GM19397 (cell line): ENCODE results near the gene KCNJ9.
"Not testable (repeated sequence)": the region's sequence is repeated elsewhere in the genome, so short reads cannot be mapped to it uniquely, and the experiment has no call there.

Source experiments
- ATAC-seq: cut with Tn5 transposase; IDR thresholded peaks from one replicate; pipeline ENCODE4 v1.9.1; 2021; ENCODE audit warnings: mild to moderate bottlenecking, moderate library complexity; ENCODE audit not compliant: unreplicated experiment

The KCNJ9 gene

DNA sequence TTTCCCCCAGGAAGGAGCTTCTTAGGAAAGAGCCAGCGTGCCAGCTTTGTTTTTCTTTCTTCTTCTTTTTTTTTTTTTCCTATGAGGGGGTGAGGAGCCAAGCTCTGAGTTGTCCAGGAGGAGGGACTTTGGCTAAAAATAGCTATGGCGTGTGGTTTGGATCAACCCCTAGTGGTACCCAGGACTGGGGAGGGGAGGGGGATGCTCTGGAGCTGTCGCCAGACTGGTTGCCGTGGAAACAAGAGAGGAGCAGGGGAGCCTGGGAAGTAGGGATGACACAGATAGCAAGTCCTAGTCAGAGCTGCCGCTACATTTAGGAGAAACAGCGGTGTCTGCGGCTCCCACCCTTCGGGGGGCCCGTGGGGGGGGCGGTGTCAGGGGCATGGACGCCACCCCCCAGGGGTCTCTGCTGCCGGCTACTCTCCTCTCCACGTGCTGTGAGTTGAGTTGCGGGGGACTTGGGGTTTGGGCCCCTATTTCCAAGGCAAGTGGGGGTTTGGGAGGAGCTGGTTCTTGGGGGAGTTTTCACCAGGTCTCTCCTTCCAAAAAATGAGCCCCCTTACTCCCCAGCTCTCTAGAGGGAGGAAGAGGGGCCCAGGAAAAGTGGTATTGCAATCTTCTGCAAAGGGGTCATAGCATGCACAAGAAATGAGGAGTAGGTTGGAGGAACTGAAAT, at the start of gene KCNJ9:
KCNJ9 (plus strand) TSS at position 278 of the 676 bp plus-strand sequence. CDS start 2,493 bp downstream, outside the sequence.
- no peak for ATAC-seq

DNA sequence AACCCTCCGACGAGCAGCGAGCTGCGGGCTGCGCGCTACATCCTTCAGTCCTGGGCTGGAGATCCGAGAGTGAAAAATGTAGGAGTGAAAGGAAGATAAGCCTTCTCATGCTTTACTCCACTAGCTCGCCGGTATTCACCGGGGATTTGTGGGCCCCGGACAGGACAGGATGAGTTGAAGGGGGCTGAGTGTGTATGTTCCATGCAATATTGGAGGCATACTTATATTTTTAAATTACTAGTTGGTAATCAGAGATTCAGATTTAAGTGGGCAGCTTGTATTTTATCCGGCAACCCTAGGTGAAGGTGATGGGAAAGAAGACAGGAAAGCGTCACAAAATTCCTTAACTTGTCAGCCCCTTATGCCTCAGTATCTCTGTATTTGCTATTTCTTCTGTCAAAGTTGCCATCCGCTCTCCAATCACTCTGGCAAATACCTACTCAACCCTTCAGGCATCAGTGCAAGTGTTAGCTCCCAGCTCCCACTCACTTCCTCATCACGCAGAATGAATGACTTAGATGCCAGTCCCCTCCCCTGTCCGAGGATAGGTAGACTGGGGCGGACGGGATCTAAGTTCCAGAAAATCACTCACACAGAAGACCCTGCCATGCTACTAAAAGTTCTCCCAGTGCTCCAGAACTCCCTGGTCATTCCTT, 49.0 kb upstream of the KCNJ9 start:
- ATAC-seq = no peak

DNA sequence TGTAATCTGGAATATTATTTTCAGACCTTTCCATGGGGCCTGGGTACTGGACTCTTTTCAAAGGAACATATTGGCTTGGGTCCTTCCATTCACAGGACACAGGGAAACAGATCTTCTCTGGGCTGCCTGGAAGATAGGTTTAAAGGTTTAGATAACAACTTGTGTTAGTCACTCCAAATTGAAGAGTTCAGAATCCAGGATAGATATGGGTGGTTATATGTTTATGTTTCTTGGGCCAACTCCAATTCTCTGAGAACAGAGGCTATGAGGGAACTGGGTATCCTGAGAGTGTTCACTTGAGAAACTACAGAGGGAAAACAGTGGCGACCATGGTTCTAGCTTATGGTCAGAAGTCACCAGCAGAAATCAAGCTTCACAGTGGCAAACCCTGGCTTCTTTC, 40.9 kb upstream of the KCNJ9 start:
- ATAC-seq = no peak

DNA sequence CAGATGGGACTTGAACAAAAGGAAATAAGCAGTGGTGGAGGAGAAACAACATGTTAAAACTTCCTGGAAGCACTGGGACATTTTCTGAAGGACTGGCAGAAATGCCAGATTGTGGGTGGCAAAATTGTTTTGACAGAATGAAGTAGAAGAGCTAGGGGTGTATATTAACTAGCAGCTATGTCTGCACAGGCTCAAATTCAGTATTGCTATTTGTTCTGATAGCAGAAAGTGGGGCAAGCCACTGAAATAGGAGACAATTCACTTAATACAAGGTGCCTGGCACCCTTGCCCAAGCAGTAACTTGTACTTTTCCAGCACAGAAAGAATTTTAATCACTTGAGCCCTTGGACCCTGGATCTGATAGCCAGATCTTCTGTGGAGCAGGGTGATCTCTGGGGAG, 37.8 kb upstream of the KCNJ9 start:
- no peak for ATAC-seq

DNA sequence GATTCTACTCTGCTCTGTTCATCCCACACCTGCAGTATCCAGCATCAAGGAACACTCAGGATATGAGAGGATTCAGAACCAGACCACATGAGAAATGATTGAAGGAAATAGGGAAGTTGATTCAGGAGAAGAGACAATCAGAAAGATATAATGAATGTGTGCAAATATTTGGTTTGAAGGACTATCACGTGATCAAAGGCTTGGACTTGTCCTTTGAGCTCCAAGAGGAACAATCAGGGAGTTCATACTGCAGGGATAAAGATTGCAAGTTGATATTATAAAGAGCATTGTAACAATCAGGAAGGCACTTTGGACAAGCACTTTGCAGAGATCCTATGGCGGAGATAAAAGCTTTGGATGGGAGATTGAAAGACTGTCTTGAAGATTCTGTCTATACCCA, 35.7 kb upstream of the KCNJ9 start:
- ATAC-seq = no peak

DNA sequence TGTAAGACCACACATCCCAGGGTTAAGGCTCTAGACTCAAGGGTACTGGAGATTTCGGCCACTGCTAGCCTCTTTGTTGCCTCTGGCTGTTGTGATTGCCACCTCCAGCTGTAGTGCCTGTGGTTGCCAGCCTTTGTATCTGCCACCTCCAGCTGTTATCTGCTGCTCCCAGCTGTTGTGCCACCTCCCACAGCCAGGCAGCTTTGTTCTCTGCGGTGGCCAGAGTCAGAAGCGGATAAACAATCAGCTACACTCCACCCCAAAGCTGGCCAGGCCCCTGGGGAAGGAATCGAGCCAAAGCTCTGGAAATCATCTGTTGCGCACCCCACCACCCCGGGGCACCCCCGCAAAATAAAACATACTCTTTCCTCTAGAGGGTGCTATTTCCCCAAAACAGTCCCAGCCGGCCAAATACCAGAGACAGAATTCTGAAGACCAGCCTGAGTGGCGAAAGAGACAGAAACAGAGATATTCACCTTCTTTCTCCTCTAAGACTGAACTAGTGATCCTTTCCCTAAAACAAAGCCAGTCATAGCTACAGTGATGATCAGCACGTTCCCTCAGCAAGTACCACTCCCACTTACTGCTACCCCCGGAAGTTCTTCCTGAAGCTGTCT, 34.7 kb upstream of the KCNJ9 start:
- ATAC-seq = no peak

DNA sequence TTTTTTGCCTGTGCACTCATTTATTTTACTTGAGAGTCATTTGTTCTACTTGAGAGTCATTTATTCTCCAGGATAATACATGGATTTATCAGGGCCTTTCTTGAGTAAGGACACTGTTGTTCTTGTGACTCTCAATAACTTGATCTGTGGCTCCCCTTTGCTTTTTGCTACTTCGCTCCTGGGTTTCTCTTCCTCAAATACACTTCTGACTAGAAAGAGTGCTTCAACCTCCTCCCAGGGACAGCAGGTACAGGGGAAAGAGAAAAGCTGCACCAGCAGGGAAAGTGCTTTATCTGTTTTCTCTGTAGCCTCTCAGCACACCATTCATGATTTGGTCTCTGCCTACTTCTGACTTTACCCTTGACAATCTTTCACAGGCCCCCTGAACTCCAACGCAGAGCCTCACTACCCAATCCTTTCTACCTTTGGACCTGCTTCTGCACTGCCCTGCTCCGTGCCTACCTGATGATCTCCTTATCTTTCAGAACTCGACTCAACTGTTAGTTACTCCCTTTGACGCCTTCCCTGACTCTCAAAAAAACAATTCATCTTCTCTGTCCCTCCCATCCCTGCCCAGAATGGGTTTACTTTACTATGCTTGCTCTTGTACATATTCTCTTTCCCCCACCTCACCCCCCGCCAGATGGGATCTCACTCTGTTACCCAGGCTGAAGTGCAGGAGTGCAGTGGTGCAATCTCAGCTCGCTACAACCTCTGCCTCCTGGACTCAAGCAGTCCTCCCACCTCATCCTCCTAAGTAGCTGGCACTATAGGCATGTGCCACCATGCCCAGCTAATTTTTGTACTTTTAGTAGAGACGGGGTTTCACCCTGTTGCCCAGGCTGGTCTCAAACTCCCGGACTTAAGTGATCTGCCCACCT, 34.0 kb upstream of the KCNJ9 start:
- ATAC-seq = no peak

DNA sequence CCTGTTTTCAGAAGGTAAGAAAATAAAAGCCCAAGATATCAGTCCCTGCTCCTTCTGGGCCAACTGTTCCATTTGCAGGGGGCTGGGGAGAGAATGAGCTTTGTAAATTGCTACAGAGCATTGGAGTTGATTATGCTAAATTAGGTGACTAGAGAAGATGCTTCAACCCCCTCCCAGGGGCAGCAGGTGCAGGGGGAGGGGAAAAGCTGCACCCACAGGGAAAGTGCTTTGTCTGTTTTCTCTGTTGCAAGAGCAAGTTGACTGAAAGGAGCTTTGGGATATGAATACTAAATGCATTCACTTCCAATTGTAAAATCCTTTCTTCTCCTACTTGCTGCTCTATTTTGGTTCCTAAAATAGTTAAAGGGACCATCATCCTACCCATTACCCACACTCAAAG, 33.0 kb upstream of the KCNJ9 start:
- ATAC-seq = no peak

DNA sequence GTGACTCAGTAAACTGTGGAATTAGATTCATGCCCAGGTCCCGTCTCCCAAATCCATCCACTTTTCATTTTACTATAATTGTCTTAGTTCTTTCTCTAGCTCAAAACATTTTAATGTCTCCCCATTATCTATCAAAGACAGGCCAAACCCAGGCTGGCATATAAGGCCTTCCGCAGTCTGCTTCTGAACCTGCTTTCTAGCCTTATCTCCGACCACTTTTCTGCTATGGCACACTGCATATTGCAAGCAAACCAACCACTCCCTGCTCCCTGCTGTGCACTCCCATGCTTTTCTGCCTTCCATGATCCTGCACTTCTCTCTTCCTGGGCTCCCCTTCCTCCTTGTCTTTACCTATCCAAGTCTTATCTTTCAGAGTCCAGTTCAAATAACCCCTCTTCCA, 32.2 kb upstream of the KCNJ9 start:
- no peak for ATAC-seq

DNA sequence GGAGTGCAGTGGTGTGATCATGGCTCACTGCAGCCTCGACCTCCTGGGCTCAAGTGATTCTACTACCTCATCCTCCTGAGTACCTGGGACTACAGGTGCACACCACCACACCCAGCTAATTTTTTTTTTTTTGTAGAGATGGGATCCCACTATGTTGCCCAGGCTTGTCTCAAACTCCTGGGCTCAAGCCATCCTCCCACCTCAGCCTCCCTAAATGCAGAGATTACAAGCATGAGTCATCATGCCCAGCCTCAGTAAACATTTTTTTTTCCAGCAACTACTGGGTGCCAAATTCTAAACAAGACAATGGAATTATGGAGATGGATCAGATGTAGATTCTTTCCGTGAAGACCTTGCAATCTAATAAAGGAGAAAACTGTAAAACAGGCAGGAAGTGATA, 31.2 kb upstream of the KCNJ9 start:
- ATAC-seq = not testable (repeated sequence)

DNA sequence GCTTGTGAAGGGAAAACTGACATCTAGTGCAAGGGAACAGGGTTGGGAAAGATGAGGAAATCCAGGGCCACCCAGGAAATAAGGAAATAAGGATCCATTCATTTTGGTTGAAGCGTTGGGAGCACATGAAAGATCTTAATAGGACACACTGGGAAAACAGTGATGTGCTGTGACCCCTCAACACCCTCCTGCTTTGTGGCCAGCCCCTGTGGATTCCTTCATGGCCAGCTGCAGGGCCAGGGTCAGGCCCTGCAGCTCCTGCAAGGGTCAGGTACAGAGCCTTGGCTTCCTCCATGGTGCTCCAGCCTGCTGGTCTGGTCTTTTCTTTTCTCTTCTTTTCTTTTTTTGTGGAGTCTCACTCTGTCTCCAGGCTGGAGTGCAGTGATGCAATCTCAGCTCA, 30.7 kb upstream of the KCNJ9 start:
- no peak for ATAC-seq

DNA sequence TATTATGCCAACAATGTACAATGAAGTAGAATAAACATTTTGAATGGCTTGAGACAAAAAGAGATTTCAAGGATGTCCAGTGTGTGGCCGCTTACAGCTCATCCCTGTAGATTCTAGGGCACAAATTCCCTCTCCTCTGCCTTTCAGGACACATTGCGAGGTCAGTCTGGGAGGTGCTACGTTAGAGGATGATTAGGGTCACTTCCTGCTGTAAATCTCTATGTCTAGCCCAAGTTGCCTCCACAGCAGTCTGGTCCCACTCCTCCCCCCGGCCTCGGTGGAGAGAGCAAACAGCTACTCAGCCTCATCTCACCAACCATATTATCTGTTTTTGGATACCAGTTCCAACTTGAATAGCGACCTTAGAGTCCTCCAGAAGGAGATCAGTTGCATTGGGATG, 28.4 kb upstream of the KCNJ9 start:
- no peak for ATAC-seq

DNA sequence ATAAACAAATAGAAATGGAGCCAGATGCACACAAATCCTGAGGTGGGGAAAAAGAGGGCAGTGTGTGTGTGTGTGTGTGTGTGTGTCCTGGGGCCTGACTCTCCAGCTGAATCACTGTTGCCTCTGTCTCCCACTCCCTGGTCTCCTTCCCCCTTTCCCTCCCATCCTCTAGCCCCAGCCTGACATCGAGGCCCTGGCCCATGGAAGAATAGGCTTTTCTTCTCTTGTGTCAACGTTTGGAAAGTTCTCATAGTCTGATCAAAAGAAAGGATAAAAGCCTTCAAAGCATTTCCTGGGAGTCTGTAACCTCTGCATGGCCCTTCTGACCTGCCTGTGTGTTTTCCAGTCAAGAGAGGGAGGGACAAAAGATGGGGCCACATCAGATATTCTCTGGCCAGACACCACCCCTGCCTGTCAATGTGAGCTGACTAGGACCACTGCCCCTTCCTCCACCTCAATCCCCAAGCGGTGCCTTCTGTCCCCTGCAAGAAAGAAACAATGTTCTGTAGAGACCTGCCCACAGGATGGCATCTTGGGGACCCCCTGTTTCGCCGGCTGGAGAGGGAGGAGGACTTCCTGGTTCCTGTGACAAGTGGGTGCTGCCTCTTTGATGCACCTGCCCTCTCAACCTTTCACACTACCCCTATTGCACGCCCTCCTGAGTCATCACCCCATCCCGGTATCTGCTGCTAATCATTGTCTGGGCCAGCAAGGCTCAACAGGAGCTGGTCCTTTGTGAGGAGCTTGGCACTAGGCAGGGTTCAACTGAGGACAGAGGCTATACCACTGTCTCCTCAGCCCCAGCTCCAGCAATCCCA, 27.6 kb upstream of the KCNJ9 start:
- no peak for ATAC-seq

DNA sequence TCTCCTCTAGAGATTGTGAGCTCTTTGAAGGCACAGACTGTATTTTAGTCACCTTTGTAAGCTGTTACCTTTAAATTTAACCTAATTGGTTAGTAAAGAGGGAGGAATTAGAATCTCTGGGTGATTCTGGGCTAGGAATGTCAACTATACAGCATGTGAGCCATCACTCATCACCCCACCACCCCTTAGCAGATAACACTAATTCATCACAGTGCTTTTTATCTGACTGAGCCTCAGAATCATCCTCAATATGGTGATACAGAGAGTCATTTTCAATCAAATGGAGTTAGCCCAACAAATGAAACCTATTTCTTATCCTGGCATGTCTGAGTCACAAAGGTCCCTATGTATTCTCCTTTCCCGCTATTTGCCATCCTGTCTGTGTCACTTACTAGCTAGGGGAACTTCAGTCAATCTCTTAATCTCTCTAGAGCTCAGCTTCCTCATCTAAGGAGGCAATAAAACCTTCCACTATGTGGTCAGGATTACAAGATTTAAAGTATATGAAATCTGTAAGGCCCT, 24.6 kb upstream of the KCNJ9 start:
- no peak for ATAC-seq

DNA sequence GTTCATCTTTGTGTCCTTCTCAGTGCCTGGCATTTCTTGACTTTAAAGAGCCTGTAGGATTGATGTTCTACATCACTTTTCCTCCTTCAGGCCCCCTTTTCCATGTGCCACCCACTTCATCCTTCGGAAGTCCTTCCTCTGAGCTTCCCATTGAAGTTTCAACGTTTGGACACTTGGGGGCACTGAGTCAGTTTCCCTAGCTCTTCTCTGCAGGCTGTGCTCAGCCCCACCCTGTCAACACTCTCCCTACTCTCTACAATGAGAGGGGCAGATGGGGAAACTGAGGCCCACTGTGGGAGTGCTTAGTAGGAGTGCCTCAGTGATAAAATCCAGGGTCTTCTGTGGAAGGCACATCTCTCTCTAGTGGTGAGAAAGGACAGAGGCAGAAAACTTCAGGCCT, 23.3 kb upstream of the KCNJ9 start:
- no peak for ATAC-seq

DNA sequence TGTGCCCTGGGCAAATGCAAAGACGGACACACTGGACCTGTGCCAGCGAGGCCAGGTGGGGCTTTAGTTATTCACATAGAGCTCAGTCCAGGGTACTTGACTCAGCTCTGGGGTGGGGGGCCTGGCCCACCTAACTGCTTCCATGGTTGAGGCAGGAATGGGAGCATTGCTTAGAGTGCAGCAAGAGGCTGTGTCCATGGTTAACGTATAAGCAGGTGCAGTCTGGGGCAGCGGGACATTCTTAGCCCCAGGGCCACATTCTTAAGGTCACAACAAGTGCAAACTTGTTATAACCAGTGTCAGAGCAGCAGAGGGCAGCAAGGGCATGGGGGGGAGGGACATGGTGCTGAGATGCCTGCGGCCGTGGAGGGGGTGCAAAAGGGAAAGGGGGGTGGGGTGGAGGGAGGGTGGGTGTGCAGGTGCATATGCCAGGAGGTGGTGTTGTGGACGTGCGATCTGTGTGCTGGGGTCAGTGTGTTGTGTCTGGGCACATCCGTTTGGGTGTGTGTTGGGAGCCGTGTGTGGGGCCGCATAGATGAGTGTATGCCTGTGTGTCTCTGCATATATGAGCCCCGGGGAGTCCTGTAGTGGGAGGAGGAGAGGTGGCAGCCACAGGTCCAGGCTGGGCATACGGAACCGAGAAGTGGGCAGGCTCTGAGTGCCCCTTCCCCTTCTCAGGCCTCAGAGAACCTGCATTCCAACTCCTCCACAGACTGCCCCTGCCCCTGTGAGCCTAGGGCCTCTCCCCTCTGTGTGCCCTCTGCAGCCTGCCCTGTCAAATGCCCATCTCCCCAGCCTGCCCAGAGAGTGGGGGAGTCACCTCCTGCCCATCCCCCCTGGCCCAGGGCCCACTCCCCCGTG, 19.7 kb upstream of the KCNJ9 start:
- ATAC-seq = no peak

DNA sequence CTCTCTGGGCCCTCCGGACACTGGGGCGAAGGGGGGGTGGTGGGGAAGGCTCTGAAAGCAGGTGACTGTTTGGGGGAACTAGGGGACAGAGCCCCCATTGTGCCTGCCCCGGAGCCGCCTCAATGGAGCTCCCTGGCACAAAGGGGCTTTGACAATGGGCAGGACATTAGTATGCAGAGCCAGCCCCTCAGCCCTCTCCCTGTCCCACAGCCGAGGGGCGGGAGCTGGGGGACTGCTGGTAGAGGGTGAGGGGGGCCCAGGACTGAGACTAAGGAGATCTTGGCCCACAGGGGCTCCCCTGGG, 19.2 kb upstream of the KCNJ9 start:
- no peak for ATAC-seq

DNA sequence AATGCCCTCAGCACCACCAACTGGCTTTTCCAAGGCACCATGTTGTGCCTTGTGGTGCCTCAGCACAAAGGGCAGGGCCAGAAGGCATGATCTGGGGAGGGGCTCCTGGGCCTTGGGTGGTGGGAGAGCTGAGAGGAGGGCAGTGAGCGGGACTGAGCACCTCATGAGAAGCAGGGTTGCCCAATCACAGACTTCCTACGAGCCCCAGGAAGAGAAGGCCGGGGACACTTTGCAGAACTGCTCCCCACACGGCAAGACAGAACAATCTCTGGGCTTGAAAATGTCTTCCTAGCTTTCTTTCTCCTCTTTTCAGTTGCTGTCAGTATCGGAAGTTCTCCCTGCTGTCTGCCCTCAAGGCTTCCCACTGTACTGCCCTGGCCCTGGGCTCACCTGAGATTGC, 18.2 kb upstream of the KCNJ9 start:
- no peak for ATAC-seq

DNA sequence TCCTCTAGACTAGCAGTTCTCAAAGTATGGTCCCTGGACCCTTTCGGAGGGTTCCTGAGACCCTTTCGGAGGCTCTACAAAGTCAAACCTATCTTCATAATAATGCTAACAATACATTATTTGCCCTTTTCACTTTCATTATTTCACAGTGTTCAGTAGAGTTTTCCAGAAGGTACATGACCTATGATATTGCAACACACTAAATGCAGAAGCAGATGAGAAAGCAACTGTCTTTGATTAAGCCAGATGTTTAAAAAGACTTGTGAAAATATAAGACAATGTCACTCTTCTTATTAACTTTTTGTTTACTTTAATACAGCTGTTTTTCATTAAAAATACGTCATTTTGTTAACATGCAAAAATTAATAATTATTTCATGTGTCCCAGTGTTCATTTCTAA, 17.2 kb upstream of the KCNJ9 start:
- no peak for ATAC-seq

DNA sequence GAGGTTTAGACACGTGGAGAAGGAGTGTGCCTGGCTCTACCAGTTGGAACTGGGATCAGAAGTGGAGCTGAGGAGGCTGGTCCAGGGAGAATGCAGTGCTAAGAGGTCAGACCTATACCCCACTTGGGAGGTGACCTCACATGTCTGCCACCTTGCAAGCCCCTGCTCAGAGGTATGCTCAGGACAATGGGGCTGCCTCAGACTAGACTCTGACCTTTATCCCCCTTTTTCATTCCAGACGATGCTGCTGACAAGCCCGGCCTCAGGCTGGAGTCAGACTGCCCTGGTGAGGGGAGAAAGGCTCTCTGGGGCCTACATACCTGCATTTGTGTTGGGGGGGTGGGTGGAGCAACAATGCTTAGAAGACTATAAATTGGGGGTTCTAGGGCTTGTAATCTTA, 16.6 kb upstream of the KCNJ9 start:
- no peak for ATAC-seq
